Adrenal gland (tissue), 5 donors: Measurements from ENCODE around the gene AGPAT3.

Source experiments
- CTCF ChIP-seq, 6 experiments: fragments of 450-650 bp in 4 of 6; fragments of 200-600 bp in 2 of 6; sonication (generic) in 1 of 6; IDR thresholded peaks; 1 replicate in 5 of 6; 2 replicates in 1 of 6; pipeline versions ENCODE4 v1.5.1 to v1.8.0; 2016 to 2021; ENCODE audit warnings: antibody characterized with exemption in 6 of 6, mild to moderate bottlenecking in 2 of 6, moderate library complexity in 1 of 6
- POLR2A ChIP-seq, 2 donors: fragments of 450-650 bp; IDR thresholded peaks; one replicate each; pipeline ENCODE4 v1.6.1; 2017; ENCODE audit warnings: antibody characterized with exemption in 2 of 2, mild to moderate bottlenecking in 2 of 2, moderate library complexity in 1 of 2
- donor health status: DM: no; HTN: no; CAD: no.

GRCh38 chr21:43890042-43890441 is 25.0 kb downstream of the AGPAT3 start:
- TF ChIP-seq CTCF (IDR thresholded peaks at IDR 0.05): no peak
- TF ChIP-seq POLR2A (IDR thresholded peaks at IDR 0.05): no peak
